Measurements from ENCODE around the gene ARHGAP22.

DNA sequence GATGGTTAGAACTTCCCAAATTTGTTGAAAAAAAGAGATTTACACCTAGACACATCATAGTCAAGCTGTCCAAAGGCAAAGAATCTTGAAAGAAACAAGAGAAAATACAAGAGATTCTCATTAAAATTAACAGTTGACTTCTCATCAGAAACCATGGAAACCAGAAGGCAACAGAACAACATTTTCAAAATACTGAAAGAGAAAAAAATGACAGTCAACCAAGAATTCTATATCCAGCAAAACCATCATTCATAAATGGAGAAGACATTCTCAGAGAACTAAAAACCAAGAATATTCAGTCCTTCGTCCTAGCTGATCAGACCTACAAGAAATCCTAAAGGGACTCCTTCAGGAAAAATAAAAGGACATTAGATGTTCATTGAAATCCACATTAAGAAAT lies 90.6 kb downstream of the ARHGAP22 start:
- TF ChIP-seq CTCF (conservative IDR thresholded peaks at IDR 0.05; ENCODE audit: low read length) (no peak), EZH2phosphoT487 (IDR thresholded peaks at IDR 0.05; ENCODE audit: borderline replicate concordance, low read depth, low read length) (no peak)

Measured in OCI-LY7 (cell line).